Activated CD4-positive, CD25-positive, alpha-beta regulatory T cell treated with anti-CD3 and anti-CD28 coated beads, Interleukin-2, amount 50 U/mL, for 16 hours (primary cell): Measurements from ENCODE around the gene GABBR2.
"Not testable (repeated sequence)": the region's sequence is repeated elsewhere in the genome, so short reads cannot be mapped to it uniquely, and the experiment has no call there.

ENCODE experiments used
- DNase-seq: peaks from one replicate; pipeline ENCODE4 v3.0.0-alpha.2; 2020; ENCODE audit warnings: low read depth, low spot score

The GABBR2 gene

GRCh38 chr9:98481676-98482075 lies 227.1 kb downstream of the GABBR2 start:
- DNase-seq: no peak

- no peak for DNase-seq
Observed at GRCh38 chr9:98479967-98480847, 228.5 kb downstream of the GABBR2 start.

DNA sequence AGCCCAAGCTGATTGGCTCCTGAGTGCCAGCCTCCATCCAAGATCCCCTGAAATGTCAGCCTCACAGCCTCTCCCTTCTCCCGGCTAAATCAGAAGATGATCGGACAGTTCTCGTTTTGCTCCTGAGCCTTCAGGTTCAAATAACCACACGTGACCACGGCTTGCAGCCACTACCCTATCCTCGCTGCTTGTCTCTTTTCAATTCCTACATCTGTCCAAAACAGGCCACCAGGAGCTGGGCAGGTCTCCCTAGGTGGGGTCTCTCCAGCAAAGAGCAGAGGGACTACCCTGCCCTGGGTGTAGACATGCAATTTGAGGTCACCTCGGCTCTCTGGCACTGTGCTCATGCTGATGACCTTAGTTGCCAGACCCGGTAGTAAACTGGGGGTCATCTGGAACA lies 229.3 kb downstream of the GABBR2 start:
- DNase-seq: no peak

DNA sequence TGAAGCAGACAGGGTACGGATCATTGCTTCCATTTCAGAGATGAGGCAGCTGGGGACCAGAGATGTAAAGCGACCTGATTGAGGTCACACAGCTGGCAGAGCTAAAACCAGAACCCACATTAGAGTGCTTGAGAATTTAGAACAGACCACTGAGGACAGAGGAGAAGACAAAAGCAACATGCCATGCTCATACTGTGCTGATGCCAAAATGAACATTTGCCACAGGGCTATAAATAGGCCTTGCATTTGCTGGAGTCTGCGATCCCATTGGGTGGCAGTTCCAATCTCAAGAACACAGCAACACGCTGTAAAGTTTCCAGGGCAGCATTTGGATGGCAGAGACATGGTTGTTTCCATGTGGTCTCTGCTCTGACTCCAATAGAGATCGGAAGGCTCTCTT lies 230.9 kb downstream of the GABBR2 start:
- DNase-seq: no peak

GRCh38 chr9:98472216-98472615 lies 236.5 kb downstream of the GABBR2 start:
- no peak for DNase-seq

- DNase-seq: no peak
Observed at GRCh38 chr9:98471185-98471584, 237.6 kb downstream of the GABBR2 start.

DNA sequence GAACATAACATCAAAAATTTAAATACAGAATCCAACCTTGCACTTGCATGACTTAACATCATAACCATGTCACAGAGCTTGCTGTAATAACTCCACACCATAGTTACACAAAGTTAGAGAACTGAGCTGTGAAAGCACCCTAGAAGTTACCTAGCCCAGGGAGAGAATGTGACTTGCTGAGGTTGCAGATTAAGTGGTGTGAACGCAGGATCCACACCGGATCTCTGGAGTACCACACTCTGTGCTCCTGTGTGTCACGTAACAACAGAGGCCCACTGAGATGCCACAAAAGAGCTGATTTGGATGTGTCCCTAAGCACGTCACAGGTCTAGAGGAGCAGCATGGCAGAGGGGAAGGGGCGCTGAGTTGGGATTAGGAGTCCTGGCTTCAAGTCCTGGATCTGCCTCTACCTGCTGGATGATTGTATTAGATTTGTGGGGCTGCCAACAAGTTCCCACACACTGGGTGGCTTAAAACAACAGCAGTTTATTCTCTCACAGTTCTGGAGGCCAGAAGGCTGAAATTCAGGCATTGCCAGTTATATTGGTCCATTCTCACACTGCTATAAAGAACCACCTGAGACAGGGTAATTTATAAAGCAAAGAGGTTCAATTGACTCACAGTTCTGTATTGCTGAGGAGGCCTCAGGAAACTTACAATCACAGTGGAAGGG lies 240.0 kb downstream of the GABBR2 start:
- no peak for DNase-seq

DNA sequence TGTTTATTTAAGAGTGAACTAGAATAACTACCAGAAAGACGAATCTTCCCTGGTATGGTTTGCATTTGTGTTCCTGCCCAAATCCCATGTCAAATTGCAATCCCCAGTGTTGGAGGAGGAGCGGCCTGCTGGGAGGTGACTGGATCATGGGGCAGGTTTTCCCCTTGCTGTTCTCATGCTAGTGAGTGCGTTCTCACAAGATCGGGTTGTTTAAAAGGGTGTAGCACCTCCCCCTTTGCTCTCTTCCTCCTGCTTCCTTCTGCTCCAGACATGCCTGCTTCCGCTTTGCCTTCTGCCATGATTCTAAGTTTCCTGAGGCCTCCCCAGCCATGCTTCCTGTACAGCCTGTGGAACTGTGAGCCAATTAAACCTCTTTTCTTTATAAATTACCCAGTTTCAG lies 242.9 kb downstream of the GABBR2 start:
- no peak for DNase-seq

GRCh38 chr9:98464156-98464690 lies 244.5 kb downstream of the GABBR2 start:
- not testable (repeated sequence) for DNase-seq

GRCh38 chr9:98462310-98462709 lies 246.4 kb downstream of the GABBR2 start:
- DNase-seq: no peak

- DNase-seq: no peak
Observed at GRCh38 chr9:98460704-98461103, 248.0 kb downstream of the GABBR2 start.

DNA sequence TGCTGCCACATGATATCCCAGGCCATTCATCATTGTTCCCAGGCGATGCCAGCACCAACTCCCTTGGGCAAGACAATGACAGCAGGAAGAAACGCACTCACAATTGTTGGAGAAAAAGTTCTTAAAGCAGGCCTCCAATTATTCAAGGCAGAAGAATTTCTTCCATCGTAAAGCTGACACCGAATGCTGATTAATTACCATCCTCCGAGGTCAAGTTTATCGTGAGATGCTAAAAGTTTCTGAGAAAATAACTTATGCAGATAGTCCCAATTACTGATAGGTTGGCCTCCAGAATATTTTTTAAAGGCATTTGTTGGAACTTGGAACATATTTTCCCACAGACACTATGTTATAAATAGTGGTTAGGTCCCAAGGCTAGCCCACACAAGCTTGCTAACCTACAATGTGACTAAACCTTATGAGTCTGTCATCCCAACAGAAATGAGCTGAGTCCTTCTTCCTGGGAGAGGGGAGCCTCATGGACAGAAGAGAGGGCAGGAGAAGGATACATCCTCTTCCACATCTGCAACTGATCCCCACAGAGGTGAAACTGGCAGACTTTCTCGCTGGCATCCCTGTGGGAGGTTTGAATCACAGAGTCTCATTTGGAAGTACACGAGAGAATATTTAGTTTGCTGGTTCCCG lies 250.9 kb downstream of the GABBR2 start:
- DNase-seq: no peak

GRCh38 chr9:98456156-98456613 lies 252.6 kb downstream of the GABBR2 start:
- DNase-seq: no peak

- DNase-seq: no peak
Observed at GRCh38 chr9:98455256-98456155, 253.2 kb downstream of the GABBR2 start.

- DNase-seq: no peak
Observed at GRCh38 chr9:98453589-98454311, 255.0 kb downstream of the GABBR2 start.

- DNase-seq: no peak
Observed at GRCh38 chr9:98451576-98451975, 257.2 kb downstream of the GABBR2 start.

DNA sequence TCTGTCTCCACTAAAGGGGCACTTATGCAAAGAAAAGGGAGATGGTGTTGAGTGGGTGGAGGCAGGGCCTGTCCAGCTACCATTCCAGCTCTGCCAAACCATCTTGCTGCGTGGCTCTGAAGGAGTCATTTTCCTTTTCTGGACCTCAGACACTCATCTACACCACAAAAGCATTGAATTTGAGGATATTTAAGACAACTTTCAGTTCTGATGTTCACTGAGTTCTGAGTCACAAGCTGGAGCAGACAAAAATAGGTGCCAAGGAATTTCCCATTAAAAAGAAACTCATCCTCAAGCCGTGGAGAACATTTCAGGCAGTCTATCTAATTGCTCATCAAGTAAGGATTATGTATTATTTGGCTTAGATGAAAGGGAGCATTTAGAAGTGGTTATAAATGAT lies 258.2 kb downstream of the GABBR2 start:
- DNase-seq: no peak

- no peak for DNase-seq
Observed at GRCh38 chr9:98449871-98450270, 258.9 kb downstream of the GABBR2 start.

DNA sequence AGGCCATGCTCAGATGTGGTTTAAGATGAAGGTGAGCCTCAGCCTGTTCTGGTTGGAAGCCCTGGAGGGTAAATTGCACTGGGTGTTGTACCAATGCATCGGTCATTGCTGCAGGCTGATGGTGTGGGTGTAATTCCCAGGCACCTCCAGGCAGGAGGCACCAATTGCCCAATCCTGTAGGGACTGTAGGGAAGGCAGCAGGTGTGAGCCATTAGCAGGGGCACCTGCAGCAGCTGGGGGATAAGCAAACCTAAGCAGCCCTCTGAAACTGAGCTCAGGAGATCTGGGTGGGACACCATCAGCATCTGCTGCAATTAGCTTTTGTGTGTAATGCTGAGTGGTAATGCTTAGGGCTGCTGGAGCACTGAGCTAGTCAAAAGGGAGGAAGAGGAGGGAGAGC lies 263.2 kb downstream of the GABBR2 start:
- no peak for DNase-seq

- no peak for DNase-seq
Observed at GRCh38 chr9:98444601-98445000, 264.1 kb downstream of the GABBR2 start.
